Germinal center (tissue), 1 donor: ENCODE measurements around the gene LCNL1.
A peak's percentile ranks its signal among the peaks of the same experiment; 100 is the strongest.

Source experiments
- DNase-seq: peaks from one replicate; pipeline ENCODE4 v3.0.0; 2012; ENCODE audit warnings: mixed read lengths, low spot score

LCNL1 gene

GRCh38 chr9:137012694-137013570, 30.1 kb downstream of the LCNL1 start:
- DNase-seq, result no peak

- DNase-seq, result no peak
Measured at GRCh38 chr9:137013571-137013940, 30.8 kb downstream of the LCNL1 start.

GRCh38 chr9:137014166-137014565, 31.4 kb downstream of the LCNL1 start:
- DNase-seq, result no peak

- DNase-seq, result no peak
Measured at GRCh38 chr9:137014776-137015539, 32.2 kb downstream of the LCNL1 start.

- no peak for DNase-seq
Measured at GRCh38 chr9:137015540-137015930, 32.7 kb downstream of the LCNL1 start.

- no peak for DNase-seq
Measured at GRCh38 chr9:137015976-137016375, 33.2 kb downstream of the LCNL1 start.

DNA sequence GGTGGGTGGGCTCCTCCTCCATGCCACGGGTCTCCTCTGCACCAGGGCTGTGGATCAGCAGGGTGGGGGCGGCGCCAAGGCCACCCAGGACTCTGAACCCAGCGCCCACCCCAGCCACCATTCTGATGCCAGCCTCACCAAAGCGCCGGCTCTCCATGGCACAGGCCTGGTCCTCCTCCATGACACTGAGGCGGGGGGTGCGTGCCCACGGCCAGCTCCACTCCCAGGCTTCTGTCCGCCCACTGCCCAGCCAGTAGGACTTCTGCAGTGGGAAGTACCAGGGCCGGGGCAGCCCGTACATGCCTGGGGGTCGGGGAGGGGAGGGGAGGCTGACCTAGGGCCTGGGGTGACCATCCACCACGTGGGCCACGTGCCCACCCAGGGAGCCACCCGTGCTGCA, 33.6 kb downstream of the LCNL1 start:
- DNase-seq, result no peak

DNA sequence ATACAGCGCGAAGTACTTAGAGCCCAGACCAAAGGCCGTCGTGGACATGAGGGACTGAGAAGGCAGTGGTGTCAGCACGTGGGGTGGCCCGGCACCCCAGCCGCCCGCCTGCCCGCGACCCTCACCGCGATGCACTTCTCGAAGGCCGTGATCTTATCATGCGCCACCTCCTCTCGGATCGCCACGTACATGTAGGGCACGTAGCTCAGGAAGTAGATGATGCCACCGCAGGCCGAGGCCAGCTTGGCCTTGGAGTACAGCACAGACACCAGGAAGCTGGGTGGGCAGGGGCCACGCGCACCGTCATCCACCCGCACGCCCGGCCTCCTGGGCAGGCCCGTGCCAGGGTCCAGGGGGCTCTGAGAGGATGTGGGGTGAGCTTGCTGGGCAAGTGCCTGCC, 34.3 kb downstream of the LCNL1 start:
- DNase-seq, result no peak

GRCh38 chr9:137017791-137018497, 35.2 kb downstream of the LCNL1 start:
- no peak for DNase-seq

DNA sequence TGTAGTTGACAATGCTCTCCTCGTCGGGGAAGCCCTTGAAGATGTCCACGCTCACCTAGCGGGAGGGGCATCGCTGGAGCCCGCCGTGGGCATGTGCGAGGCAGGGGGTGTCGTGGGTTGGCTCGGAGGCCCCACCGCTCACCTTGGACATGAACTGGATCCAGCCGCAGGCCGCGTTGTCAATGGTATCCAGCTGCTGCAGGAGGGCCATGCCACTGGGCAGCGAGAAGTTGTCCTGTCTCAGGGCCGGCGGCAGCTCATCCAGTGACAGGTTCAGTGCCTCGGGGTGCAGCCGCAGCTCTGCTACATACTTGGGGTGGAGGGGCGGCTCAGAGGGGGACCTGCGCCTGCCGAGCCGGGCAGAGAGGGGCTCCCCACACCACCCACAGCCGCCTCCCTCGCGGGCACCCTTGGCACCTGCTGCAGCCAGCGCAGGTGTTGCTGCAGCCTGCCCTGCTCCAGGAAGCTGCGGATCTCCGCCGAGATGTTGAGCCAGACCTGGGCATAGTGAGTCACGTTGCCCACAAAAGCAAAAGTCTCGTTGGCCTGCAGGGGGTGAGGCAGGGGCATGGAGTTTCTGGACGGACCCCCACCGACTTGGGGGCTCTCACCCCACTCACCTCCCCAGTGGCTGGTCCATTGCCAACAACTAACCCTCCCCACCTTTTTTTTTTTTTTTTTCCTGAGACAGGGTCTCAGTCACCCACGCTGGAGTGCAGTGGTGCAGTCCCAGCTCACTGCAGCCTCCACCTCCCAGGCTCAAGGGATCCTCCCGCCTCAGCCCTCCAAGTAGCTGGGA, 36.2 kb downstream of the LCNL1 start:
- DNase-seq, result no peak

DNA sequence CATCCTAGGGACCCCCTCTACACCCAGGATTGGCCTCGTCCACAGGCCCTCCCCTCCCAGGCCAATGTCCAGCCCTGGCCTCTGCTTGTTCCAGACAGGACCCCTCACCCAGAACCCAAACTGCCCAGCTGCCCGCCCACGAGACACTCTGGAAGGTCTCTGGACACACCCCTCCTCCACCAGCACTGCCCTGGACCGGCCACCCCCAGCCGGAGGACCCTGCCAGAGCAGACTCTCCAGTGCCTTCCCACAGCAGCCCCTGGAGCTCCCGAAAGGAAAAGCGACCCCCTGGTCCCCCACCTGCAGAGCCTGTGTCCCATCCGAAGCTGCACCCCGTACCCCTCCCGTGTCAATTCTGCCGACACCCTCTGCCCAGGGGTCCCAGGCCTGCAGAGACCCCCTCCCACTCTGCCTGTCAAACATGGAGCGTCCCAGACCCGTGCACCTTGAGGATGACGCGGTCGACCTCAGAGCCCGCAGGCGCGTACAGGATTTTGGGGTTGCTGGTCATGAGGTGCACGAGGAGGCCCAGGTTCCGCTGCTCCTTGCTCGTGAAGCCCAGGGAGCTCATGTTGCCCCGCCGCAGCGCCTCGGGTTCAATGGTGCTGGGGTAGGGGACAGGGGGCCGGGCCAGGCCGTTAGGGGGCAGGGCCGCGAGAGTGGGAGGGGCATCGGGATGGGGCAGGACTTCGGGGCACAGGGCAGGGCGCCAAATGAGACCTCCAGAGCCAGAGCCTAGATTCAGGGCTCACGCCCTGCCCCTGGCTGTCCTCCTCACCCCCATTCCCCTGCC, 37.3 kb downstream of the LCNL1 start:
- DNase-seq, result no peak

DNA sequence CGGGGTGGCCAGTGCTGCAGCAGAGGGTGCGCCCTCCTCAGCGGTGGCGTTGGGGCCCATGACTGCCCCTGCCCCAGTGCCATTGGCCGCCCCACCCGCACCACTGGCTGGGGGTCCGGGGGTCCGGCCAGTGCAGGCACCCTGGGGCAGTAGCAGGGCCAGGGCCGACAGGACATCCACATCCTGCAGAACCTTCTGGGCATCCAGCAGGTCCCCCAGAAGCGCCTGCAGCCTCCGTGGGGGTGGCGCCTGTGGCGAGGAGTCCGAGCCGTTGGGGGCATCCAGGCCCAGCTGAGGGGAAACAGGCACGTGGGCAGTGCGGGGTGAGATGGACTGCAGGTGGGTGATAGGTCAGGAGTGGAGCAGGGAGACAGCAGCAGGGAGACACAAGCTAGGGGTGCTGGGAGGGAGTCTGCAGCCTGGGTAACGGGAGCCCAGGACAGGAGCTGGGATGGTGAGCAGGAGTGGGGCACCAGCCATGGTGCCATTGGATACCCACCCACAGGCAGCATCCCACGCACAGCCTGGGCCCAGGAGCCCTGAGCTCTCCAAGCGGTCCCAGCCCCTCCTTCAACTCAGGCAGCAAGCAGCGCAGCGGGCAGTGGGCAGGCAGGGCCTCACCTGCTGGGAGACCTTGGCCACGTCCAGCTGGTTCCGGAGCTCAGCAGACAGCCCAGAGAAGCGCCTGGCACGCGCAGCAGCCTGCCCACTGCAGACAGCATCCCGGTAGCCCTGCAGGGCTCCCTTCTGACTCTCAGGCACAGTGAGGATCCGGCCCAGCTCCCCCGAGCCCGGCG, 38.2 kb downstream of the LCNL1 start:
- DNase-seq, result no peak

DNA sequence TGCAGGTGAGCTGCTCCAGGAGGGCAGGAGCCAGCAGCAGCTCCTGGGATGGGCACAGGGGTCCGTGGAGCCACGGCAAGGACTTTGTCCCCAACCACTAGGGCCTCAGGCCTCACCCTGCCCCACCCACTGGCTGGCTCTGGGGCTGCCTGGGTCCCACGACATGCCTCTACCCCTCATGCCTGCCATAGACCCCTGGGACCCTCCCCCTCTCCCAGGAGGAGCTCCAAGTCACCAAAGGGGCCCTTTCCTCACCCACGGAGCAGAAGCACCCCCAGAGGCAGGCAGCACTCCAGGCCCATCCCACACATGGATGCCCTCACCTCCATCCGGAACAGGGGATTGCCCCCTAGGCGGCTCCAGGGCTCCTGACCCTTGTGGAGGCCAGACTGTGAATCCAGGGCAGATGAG, 38.8 kb downstream of the LCNL1 start:
- no peak for DNase-seq

DNA sequence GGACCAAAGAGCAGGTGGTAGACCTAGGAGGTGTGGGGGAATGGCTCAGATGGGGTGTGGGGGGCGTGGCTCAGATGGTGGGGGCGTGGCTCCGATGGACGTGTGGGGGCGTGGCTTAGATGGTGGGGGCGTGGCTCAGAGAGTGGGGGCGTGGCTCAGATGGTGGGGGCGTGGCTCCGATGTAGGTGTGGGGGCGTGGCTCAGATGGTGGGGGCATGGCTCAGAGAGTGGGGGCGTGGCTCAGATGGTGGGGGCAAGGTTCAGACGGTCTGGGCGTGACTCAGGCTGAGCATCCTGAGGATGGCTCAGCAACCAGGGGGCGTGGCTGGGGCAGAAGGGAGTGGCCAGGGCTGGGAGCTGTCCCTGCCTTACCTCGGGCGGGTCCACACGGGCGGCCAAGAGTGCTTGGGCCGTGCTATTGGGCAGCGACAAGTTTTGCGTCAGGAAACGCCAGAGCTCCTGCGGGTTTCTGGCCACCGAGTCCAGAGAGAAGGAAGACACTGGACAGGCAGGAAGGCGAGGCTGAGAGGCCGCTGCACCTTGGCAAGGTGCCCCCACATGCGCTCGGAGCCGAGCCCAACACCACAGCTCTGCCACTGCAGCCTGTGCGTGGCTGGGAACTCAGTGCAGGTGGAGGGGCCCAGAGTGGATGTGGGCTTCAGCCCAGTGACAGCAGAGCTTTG, 39.3 kb downstream of the LCNL1 start:
- peak; percentile 63 for DNase-seq

DNA sequence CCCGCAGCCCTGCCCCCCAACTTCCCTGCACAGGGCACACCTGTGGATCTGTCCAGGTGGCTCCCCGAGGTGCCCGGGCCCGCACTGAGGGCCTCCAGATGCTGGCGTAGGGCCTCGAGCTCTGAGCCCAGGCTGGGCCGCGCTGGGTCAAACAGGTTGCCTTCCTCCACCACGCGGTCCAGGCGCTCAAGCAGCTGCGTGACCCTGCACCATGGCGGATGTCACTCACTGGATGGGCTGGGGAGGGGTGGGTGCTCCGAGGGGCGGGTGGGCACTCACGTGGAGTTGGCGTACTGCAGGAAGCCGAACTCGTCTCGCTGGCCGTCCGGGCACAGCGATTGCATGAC, 39.8 kb downstream of the LCNL1 start:
- no peak for DNase-seq

- DNase-seq, result no peak
Measured at GRCh38 chr9:137023157-137023556, 40.4 kb downstream of the LCNL1 start.

GRCh38 chr9:137023583-137023991, 40.8 kb downstream of the LCNL1 start:
- DNase-seq, result no peak

GRCh38 chr9:137025517-137025966, 42.7 kb downstream of the LCNL1 start:
- peak; percentile 45 for DNase-seq

GRCh38 chr9:137026384-137026783, 43.6 kb downstream of the LCNL1 start:
- no peak for DNase-seq

GRCh38 chr9:137026828-137027227, 44.0 kb downstream of the LCNL1 start:
- DNase-seq, result no peak
